HG03354 (cell line): Measurements from ENCODE around the gene PYGB.
"Not testable (repeated sequence)": the region's sequence is repeated elsewhere in the genome, so short reads cannot be mapped to it uniquely, and the experiment has no call there.

Experiments used
- ATAC-seq: cut with Tn5 transposase; IDR thresholded peaks from one replicate; pipeline ENCODE4 v1.9.1; 2021; ENCODE audit warnings: mild to moderate bottlenecking; ENCODE audit not compliant: unreplicated experiment, poor library complexity, severe bottlenecking

The PYGB gene

GRCh38 chr20:25319241-25320034 is 71.6 kb downstream of the PYGB start:
- peak; percentile 31 for ATAC-seq

DNA sequence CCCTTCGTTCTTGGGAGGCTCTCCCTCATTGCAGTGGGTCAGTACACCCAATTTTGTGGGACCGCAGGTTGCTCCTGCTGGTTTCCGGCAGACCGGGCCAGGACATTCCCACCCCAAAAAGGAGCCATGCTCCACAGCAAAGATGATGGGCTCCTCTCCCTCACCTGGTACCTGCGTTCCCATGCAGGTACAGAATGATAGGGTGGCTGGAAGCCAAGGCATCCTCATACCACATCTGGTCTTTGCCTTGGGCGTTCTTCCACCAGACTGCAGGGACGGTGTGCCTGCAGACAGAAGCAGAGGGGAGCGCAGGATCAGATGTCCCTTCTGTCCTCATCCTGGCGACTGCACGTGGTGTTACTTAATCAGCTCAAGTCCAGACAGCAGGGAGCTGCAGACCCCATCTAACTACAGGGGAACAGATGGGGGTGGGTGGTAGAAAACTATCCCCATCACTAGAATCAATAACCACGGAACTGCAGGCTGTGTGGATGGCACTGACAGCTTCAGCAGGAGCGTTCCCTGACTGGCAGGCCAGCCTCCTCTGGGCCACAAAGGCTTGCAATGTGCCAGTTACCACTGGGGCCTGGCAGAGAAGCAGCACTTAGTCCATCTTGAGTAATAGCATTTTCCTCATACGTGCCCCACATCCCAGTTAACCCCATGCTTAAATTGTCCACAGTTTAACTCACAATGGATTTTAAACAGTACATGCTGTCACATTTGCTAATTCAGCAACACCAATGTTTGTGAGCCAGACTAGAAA is 72.3 kb downstream of the PYGB start:
- ATAC-seq, result no peak

GRCh38 chr20:25321262-25321831 is 73.5 kb downstream of the PYGB start:
- no peak for ATAC-seq

GRCh38 chr20:25321991-25322390 is 74.1 kb downstream of the PYGB start:
- no peak for ATAC-seq

DNA sequence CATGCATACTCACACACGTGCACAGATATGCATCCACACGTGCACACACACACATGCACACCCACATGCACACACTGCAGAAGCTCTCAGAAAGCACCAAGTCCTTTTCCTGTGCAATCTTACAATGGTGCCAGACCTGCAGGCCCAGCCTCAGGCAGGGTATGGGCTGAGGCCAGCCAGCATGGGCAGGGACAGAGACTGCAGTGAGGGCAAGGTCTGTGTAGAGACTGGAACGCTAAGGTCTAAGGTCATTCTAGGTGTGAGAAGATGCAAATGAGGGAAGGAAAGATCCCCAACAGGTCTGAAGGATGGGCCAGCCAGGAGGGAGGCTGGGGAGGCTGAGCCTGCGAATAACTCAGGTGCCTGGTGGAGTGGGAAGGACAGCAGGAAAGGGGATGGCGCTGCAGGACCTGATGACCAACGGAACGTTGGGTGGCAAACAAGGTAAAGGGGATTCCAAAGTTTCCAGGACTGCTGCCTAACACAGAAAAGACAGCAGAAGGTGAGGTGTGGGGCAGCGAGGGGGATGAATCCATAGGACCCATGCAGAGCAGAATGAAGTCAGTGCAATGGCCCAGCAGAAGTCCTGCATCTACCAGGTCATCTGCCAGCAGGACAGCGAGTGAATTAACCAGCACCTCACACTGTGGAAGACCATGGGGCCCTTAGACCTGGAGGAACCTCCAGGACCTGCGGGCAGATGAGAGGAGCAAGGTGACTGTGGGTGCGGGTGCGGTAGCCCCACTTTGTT is 75.8 kb downstream of the PYGB start:
- no peak for ATAC-seq

DNA sequence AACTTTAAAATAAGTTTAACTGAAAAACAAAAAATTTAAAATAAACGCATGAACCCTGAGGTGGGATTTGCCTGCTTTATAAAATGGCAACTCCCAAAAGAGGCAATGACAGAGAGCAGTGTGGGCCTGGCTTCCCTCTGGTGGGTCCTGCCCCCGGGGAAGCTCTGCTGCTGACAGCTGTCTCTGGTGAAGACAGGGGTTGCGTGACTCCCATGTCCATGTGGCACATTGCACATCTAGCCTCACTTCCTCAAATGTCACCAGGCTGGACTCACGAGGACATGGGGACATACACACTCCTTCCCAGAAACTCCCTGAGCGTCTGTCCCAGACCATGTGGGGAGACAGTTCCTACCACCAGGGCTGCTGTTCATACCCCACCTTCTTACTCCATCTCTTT is 76.5 kb downstream of the PYGB start:
- no peak for ATAC-seq

DNA sequence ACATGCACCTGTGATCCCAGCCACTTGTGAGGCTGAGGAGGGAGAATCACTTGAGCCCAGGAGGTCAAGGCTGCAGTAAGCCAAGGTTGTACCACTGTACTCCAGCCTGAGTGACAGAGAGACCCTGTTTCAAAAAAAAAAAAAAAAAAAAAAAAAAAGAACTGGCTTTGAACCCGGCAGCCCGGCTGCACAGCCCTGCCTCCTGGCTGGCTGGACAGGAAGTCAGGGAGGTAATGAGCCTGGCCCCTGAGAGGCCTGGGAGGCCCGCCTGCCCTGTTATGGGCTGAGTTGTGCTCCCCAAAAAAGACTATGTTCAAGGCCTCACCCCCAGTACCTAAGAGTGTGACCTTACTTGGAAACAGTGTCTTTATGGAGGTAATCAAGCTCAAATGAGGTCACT is 77.2 kb downstream of the PYGB start:
- ATAC-seq, result no peak

GRCh38 chr20:25325997-25326396 is 78.1 kb downstream of the PYGB start:
- no peak for ATAC-seq

DNA sequence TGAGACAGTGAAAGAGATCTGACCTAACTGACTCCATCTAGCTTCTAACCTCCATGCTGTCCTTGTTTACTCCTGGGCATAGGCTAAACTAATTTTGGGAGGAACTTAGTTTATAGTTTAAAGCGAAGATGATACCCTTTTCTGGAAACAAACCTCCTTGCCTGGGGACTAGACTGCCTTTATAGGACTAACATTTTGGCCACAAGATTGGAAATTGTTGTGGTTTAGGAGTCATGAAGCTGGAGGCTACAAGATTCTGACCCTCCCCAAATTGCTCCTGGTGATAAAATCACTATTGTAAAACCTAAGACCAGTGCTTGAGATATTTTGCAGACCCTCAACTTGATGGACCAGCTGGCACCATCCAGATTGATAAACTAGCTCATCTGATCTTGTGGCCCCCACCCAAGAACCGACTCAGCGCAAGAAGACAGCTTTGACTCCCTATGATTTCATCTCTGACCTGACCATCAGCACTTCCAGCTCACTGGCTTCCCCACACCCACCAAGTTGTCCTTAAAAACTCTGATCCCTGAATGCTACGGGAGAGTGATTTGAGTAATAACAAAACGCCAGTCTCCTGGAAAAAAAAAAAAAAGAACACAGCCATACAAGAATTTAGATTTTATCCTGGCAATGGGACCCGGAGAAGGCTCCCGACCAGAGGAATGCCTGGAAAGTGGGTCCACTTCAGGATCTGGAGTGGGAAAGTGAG is 79.8 kb downstream of the PYGB start:
- no peak for ATAC-seq

- ATAC-seq, result no peak
Observed at GRCh38 chr20:25328954-25329498, 81.1 kb downstream of the PYGB start.

DNA sequence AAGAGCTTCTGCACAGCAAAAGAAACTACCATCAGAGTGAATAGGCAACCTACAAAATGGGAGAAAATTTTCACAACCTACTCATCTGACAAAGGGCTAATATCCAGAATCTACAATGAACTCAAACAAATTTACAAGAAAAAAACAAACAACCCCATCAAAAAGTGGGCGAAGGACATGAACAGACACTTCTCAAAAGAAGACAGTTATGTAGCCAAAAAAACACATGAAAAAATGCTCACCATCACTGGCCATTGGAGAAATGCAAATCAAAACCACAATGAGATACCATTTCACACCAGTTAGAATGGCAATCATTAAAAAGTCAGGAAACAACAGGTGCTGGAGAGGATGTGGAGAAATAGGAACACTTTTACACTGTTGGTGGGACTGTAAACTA is 87.1 kb downstream of the PYGB start:
- ATAC-seq, result not testable (repeated sequence)

DNA sequence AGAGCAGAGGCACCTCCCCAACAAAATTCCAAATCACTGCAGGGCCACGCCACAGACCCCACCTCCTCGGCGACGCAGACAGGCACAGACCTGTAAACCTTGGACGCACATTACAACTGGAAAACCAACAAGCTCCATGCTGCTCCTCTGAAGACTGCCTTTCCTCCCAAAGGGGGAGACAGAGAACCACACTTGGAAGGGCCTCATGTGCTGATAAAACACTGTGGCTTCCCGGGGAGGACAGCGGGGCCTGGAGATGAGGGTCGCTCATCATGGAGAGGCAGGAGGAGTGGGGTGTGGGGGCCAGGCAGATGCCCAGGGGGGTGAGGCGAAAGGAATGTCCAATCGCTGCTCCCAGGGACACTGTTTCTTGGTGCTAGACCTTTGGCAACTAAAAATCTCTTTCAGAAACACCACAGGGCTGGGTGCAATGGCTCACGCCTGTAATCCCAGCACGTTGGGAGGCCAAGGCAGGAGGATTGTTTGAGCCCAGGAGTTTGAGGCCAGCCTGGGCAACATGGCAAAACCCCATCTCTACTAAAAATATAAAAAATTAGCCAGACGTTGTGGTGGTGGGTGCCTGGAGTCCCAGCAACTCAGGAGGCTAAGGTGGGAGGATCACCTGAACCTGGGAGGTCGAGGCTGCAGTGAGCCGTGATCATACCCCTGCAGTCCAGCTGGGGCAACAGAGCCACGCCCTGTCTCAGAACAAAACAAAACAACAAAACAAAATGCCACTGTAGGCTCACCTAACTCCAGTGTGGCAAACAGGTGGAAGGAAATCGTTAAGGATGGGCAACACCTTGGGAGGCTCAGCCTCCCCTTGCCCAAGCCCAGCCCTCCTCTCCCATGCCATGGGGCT is 88.9 kb downstream of the PYGB start:
- ATAC-seq, result no peak

DNA sequence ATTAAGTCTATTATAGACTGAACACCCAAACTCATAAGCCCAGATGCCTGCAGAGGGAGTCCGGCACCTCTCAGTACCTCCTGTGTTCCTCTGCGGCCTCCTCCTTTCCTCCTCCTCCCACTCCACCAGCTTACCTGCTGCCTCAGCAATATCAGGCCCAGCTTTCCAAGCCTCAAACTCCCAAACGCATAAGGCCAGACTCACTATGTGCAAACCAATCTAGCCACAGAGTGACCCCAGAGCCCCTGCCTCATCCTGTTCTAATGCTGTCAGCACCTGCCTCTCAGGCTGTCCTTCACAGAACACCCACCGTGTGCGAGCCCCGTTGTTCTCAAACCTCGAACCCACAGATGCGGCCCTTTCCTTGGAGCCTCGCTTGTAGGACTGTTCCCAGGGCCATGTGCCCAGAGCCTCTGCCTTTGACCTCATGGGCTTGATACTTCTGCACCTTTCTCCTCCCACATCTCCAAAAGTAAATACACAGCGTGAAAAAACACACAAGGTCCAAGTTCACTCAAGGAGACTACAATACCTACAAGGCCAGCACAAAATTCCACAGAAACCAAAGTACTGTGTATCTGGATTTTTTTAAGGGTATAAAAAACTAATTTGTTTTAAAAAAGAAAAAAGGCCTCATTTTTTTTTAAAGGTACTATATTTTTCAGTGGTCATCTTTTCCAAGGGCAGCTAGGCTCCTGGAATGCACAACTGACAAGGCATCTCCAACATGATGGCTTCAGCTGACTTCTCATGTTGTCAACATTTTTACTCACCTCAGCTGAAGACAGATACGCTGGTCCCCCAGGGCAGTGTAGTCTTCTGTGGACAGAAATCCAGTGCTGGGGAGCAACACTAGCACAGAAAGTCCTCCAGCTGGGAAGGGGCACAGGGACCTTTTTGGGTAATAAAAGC is 90.5 kb downstream of the PYGB start:
- ATAC-seq, result no peak

- ATAC-seq, result no peak
Observed at GRCh38 chr20:25339608-25340007, 91.7 kb downstream of the PYGB start.

GRCh38 chr20:25340380-25340779 is 92.5 kb downstream of the PYGB start:
- ATAC-seq, result no peak

DNA sequence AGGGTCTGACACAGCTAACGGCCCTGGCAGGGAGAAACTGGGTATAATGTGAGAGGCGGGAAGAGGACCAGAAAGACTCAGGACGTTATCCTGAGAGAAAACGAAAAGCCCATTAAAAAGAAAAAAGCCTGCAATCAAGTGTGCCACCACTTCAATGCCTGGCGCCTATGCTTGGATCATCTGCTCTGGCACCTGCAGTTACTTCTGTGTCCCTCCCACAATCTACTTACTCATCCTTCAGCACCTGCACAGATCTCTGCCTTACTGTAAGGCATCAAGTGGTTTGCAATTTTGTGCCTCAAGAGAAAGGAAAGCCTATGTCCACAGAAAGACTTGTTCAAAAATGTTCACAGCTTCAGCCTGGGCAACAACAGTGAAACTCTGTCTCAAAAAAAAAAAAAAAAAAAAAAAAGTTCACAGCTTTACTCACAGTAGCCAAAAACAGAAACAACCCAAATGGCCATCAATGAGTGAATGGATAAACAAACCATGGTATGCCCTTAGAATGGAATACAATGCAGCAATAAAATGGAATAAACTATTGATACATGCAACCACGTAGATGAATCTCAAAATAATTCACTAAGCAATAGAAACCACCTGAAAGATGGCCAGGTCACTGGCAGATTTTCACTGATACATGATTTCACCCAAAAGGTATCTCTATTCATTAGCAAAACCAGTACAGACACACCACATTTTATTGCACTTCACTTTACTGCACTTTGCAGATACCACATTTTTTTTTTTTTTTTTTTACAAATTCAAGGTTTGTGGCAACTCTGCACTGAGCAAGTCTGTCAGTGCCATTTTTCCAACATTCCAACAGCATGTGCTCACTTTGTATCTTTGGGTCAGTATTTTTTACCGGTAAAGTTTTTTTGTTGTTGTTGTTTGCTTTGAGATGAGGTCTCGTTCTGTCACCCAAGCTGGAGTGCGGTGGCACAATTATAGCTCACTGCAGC is 94.1 kb downstream of the PYGB start:
- ATAC-seq, result no peak
